A673 (cell line): Measurements from ENCODE around the gene C19orf38.

ENCODE experiments used
- CTCF ChIP-seq: fragments of 300-800, 200-600 bp; sonication (generic); conservative IDR thresholded peaks from 2 replicates; pipeline ENCODE4 v1.5.1; 2017; ENCODE audit warnings: low read depth, mild to moderate bottlenecking, antibody characterized with exemption, low read length, moderate library complexity, mixed read lengths
- EZH2 ChIP-seq: fragments of 200-600 bp; sonication (generic); IDR thresholded peaks from 2 replicates; pipeline ENCODE4 v1.6.1; 2017; ENCODE audit warnings: borderline replicate concordance, low read depth, mild to moderate bottlenecking, mixed read lengths, antibody characterized with exemption, low read length; ENCODE audit not compliant: poor library complexity, severe bottlenecking

DNA sequence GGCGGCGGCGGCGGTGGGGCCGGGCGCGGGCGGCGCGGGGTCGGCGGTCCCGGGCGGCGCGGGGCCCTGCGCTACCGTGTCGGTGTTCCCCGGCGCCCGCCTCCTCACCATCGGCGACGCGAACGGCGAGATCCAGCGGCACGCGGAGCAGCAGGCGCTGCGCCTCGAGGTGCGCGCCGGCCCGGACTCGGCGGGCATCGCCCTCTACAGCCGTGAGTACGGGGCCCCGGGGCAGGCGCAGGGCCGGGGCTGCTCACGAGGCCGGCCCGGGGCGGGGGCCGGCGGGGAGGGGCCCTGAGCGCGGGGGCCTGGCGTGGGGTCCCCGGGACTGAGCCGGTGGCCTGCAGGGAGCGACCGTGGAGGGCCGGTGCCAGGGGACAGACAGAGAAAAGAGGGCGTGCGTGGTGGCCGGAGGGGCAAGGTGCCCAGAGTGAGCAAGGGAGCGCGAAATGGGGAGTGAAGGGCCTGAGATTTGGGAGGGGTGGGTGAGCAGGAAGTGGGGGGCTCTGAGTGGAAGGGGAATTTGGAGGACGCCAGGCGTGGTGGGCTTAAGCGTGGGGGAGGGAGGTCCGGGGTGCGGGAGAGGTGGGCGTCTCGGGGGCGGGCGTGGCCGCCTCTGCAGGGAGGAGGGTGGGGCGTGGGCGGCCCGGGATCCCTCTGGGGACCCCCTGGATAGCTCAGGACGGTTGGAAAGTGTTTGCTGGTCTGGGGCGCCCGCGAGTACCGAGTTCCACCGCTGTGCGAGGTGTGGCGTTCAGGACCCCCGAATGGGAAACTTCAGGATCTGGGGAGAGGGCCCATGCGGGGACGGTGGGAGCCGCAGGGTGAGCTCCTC, 23.7 kb downstream of the C19orf38 start:
- TF ChIP-seq CTCF (peak; percentile 26; the same call in 1 of the 2 replicates), EZH2 (no peak)
